GM11168 (cell line): ENCODE data around the gene PALD1.

Experiments used
- in situ Hi-C: fragments of 300-500 bp; cut with MboI; formaldehyde crosslinking; loops from one replicate; pipeline ENCODE4 v1.12.0; 2022; ENCODE audit warnings: low sequenced_read_pairs; ENCODE audit not compliant: unreplicated experiment

Gene PALD1

DNA sequence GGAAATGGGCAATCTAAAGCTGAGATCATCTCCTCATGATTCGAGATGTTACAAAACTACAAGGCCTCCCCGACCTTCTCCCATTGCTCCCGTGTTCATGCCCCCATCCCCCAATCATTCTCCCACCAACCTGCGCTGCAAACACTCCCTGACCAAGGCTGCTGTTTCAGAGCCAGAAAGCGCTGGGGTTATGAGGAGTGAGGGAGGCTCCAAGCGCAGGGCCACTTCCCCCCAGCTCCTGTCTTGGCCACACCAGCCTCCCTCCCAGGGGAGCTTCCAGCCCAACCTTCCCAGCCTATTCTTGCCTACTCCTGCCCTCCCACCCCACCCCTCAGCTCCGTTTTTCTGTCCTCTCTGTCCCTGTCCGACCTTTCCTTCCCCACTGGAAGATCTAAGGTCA is 22.4 kb upstream of the PALD1 start:
- in situ Hi-C loops, result no loop called here

DNA sequence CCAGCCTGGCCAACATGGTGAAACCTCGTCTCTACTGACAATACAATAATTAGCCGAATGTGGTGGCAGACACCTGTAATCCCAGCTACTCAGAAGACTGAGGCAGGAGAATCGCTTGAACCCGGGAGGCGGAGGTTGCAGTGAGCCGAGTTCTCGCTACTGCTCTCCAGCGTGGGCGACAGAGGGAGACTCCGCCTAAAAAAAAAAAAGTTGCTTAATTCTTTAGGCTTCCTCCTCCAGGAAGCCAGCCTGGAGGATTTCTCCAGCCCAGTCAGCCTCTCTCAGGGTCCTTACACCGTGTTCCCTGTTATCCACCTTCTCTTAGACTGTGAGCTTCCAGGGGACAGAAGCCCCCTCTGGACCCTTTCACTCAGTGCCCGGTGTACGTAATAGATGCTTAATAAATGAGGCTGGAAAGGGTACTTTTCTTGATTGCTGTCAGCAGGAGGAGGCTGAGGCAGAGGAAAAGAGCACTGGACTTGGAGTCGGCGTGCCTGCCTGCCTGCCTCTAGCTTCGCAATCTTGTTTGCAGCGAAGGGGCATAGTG is 20.7 kb upstream of the PALD1 start:
- in situ Hi-C loops, result no loop called here

DNA sequence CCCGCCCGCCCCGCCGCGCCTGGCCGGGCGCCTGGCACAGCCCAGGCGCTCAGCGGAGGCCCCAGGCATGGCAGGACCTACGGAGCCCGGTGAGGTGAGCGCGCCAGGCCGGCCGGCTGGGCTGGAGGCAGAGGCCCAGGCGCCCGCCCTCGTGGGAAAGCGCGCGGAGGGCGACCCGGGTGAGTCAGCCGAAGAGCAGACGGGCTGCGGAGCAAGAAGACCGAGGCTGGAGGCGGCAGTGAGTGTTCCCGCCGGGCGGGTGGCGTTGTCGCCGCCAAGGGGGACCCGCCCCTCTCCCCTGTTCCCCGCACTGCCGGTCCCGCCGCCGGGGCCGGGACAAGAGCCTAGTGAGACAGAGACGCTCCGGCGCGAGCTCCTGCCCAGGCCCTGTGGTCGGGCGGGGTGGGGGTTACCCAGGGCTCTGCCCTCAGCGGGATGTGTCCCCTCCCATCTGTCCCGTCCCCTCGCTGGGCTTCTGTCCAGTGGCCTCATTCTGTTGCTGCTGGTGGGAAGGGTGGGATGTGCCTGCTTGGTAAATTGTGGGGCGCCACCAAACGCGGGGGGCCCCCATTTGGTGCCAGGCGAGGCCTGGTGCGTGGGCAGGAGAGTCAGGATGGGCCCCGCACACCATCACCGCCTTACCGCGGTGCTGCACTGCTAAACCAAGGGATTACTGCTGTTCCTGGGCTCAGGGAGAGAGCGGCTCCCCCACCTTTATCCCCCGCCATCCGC is 20.1 kb upstream of the PALD1 start:
- in situ Hi-C loops, result no loop called here

DNA sequence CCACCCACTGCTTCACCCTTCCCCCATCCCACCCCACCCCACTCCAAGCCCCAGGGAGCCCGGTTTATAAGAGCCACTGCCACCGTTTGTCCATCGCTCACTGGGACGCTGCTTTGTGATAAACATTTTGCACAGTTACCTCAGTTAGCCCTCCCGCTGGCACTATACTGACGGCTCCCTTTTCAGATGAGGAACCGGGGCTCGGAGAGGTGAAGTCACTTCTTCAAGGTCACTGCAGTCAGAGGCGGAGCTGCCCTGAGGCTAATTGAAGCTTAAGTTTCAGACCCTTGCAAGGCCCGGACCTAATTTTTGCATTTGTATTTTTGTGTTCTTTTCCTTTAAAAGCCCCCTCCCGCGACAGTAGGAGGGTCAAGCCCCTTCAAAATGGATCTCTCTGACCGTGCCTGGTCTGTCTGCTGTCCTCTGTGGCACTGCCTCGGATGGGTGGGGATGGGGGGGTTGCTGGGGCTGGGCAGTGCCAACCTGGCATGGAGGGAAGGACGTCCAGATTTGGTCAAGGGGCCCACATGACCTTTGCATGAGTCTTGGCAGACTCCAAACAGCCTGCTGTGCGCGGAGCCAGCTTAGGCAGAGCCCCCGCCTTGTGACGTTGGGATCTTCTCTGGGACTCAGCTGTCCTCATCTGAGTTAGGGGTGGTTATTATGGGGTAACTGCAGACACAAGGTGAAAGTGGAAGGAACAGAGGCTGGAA is 19.4 kb upstream of the PALD1 start:
- in situ Hi-C loops, result no loop called here

DNA sequence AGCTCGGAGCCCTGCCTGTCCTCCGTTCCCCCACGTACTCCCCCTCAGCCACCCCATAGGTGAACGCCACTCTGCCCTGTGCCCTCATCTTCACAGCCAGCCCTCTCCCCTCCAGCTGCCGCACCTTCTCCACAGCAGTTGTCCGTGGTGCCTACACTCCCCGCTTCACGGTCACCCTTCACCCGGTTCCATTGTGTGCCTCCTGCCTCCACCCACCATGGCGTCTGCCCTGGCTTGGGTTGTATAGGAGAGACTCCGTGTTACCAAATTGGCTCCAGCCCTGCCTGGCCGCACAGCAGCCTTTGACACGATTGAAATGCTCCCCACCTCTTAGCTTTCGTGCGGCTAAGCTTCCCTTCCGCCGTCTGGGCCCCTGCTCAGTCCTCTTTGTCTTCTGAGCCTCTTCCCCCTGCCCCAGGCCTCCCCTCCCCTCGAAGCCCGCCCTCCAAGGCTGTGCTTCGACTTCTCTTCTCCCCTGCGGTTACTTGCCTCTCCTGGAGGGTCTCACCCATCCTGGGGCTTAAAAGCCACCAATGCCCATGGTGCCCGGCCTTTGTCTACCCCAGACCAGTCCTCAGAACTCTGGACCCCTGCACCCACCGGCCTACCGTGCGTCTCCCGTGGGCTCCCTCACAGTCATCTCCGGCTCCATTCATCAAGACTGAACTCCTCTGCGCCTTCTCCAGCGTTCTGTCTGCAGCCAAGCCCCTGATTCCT is 18.6 kb upstream of the PALD1 start:
- in situ Hi-C loops, result loop anchor here (5.0 kb wide), 2 partner anchors 87 to 302 kb away; no protein-coding TSS in a partner anchor

DNA sequence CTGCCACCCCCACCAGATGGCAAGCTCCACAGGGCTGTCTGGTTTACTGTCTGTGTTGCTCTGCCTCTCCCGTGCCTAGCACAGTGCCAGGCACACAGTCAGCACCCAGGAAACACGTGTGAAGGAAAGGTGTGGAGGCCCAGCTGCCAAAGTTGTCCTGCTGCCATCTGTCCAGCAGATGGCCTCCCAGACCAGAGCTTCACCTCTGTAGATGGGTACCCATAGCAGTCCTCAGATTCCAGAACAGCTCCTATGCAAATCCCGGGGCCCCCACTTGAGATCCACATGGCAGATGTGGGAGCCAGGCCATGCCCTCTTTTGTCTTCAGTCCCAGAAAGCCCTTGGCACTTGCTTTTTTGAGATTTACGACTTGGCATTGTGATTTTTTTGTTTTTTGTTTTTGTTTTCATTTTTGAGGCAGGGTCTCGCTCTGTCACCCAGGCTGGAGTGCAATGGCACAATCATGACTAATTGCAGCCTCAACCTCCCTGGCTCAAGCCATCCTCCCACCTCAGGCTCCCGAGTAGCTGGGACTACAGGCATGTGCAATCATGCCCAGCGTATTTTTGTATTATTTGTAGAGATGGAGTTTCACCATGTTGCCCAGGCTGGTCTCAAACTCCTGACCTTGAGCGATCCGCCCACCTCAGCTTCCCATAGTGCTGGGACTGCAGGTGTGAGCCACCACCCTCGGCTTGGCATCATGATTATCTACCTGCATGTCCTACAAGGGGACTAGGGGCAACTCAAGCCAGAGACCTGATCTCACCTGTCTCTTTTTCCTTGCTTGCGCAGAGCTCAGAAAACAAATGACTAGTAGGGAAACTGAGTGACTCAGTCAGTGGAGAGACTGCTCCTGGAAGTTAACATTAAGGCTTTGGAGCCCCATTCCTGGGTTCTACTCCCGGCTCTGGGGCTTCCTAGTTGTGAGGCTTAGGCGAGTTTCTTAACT is 16.9 kb upstream of the PALD1 start:
- in situ Hi-C loops, result loop anchor here (5.0 kb wide), 2 partner anchors 86 to 301 kb away; no protein-coding TSS in a partner anchor

DNA sequence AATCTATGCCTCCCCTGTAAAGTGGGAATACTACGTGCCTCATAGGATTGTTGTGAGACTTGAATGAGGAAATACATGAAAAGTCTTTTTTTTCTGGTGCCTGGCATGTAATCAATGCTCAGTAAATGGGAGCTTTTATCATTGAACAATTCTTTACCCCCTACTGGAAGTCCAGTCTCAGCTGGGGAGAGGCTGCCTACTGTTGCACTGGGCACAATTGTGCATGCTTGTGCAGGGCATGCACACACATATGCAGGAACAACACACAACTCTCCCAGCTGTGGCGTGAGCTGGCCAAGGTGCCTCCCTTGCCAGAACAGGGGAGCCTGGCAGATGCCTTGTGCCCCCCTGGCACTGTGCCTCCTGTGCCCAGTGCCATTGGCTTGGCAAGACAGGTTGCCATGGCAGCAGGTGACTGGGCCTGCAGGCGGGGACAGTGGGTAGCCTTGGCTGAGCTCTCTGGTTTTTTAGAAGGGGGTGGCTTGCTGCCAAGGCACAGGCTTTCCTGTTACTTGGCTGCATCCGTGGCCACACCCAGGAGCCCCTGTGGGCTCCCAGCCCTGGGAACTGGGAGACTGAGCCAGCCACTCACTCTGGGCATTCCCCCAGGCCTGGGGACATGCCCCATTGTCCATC is 16.1 kb upstream of the PALD1 start:
- in situ Hi-C loops, result loop anchor here (5.0 kb wide), 2 partner anchors 85 to 300 kb away; no protein-coding TSS in a partner anchor

DNA sequence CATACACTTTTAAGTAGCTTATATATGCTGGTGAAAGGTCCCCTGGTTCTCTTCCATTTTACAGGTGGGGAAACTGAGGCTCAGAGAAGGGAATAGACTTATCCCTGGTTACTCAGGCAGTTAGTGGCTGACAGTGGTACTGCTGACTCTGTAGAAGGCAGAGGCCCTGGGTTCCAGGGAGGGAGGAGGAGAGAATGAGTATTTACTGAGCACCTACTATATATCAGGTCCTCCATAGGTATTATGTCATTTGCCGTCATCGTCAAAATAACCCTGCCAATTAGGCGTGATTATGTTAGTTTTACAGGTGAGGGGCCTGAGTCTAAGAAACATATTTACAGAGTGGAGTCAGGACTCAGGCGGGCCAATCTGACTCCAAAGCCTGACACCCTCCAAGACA is 13.3 kb upstream of the PALD1 start:
- in situ Hi-C loops, result no loop called here

DNA sequence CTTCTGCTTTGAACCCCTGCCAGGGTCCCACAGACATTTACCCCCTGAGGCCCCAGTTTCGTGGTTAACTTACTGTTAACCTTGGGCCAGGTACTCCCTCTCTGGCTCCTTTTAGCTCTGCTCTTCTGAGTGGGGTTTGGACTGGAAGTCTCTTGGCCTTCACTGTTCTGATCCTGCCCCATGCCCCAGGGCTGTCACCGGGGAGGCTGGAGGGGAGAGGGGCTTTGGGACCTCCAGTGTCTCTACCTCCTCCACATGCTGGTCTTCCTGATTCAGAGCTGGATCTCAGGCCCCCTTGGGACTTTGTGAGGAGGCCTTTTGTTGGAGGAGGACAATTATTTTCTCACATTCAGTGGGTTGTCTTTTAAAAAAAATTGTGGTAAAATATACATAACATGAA is 12.7 kb upstream of the PALD1 start:
- in situ Hi-C loops, result no loop called here

DNA sequence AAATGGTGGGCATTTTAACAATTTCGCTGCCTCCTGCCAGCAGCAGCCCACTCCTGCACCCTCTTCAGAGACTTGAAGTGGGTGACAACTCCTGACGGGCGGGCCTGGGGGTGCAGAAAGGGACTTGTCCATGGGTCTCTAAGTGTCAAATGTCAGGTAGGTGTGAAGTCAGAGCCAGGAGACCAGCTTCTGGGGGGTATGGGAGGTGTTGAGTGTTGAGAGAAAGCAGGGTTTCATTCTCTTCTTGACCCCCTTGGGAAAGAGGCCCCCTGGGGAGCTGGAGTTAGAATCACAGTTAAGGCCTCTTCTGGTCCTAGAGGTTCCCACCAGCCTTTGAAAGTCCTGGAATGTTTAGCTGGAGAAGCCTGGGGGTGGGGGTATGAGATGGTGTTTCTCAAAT is 11.6 kb upstream of the PALD1 start:
- in situ Hi-C loops, result no loop called here

DNA sequence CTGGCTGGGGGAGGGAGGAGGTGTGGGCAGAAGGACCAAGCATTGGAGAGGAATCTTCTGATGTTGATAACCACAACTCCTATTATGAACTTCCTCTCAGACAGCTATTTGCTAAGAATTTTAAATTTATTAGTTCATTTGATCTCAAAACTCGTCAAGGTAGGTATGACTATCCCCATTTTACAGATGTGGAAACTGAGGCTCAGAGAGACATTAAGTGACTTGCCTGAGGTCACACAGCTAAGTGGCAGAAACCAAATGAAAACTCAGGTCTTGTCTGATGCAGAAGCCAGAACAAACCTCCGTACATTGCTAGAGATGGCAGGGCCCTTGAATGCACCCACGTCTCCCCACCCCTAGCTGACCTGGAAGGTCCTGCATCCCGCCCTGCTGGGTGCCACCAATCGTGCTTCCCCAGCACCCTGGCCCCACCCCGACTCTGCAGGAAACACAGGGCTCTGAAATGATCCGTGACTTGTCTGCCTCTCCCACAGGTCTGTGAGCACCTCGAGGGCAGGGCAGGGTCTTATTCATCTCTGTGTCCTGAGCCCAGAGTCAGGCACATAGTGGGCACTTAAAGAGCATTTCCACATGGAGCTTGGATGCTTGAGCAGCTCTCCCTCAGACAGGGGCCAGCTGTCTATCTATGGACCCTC is 5.6 kb upstream of the PALD1 start:
- in situ Hi-C loops, result no loop called here

DNA sequence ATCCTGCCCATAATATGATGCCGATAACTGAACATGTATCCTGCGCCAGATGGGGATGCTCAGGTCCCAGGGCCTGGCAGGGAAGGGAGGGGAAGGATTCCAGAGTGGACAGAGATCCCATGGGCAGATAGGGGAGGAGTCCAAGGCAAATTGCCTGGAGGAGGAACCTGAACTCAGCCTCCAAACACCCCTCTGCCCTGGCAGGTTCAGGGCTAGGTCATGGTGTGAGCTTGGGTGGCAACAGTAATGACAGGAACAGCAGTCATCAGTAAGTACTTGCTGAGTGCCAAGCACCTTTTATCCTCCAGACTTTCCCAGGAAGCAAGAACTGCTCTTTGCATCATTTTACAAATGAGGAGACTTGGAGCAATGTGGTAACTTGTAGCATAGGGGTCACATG is 3.8 kb upstream of the PALD1 start:
- in situ Hi-C loops, result no loop called here

DNA sequence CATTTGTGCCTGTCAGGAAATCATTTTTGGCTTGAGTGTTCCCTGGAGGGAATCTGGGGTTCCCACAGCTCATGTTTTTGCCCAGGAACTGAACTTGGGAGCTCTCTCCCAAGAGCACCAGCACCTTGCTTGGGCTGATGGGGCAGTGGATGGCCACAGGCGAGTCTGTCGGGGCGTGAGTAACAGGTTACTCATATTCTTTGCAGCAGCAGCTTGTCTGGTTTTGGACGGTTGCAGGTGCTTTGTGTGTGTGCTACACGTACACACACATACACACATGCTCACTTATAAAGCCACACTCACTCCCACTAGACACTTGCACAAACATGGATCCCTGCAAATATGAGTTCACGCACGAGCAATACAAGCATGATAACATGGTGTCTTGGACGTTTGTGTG is 2.9 kb upstream of the PALD1 start:
- in situ Hi-C loops, result no loop called here

DNA sequence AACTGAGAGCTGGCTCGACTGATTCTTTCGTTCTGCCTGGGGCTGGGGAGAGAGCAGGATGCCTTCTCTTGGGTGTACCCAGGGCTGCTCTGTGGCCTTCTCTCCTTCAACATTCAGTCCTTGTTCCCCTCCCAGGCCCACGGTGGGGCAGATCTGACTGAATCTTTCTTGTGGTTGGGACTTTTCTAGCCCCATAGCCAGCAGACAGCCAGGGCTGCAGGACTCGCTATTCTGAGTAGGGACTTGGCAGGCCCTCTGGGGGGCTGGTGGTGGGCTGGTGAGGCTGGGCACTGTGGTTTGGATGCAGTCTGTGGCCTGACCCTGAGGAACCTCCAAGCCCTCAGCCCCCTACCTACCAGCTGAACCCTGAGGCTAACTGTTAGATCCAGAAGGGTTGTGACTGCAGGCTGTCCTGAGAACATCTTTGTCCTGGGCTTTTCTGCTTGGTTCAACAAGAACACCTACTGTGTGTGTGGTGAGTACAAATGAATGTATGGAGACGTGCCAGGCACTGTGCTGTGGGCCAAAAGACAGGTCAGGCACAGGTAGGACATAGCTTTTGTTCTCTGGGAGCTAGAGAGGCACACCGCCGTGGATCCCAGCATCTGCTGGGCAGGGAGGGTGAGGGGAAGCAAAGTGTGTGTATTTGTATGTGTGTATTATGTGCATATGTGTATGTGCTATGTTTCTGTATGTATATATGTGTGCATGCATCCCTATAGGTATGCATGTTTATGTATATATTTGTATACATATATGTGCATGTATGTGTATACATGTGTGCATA is 2.1 kb upstream of the PALD1 start:
- in situ Hi-C loops, result no loop called here

DNA sequence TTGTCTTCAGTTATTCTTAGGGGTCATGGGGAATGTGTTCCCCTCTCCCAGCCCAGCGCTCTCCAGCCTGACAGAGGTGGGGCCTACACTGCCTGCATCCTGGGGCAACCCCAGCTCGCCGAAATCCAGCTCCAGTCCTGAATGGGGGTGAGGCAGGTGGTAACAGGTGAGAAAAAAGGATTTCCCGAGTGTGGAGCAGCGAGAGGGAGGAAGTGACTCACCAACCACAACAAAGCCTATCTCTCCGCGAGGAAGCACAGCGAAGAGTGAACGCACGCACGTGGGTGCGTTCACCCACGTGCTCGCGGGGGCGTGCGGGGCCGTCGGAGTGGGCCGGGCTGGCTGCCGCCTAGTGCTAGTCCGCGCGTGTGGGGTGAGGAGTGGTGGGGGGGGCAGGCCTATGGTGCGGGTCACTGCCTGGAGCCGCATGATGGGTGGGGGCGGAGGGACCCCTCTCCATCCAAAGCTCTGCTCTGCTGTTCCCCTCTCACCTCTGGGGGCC is 855 bp upstream of the PALD1 start:
- in situ Hi-C loops, result no loop called here

DNA sequence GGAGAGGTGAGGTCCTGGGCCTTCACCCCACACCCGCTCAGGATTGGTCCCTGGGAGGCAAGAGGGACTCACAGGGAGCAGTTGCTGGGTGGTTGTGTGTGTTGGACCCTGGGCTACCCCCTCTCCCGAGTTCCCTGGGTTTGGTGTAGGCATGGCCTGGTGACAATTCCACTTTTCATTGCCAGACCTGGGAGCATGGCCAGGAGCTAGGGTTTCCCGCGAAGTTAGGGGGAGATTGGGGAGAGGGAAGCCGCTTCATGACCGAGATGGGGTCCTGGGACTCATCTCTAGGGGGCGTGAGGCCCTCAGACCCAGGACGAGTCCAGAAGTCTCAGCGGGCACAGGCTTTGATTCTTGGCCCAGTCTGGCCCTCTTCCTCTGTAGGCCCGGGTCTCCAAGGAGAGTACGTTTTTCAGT is 606 bp downstream of the PALD1 start:
- in situ Hi-C loops, result no loop called here

DNA sequence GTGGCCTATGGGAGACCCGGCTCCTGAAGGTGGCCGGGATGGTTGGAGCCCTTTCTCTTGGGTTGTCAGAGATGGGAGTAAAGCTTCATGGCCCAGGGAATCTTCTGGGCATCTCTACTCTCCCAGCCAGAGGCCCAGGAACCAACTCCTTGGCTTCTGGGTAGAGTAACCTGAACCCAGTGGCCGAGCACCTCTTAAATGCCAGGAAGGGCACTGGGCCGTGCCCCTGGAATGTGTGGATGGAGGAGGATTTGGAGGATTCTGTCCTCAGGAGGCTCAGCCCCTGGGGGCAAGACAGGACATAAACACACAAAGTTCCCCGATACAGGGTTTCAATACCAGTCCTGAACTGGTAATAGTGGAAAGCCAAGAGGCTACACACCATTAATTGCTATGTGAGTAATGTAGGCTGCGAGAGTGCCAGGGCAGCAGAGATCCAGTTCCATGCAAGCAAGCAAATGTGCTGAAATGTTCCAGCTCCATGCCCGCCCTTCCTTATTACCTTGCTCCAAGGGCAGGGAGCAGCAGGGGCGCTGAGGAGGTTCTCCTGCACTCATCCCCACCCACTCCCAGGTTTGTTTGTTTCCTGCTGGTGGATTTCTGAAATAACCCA is 1.2 kb downstream of the PALD1 start:
- in situ Hi-C loops, result no loop called here
